GOT3 (cell line): ENCODE results near the gene KRT82.
"Not testable (repeated sequence)": the region's sequence is repeated elsewhere in the genome, so short reads cannot be mapped to it uniquely, and the experiment has no call there.

Experiments used
- DNase-seq: peaks from one replicate; lab custom pipeline; 2025; ENCODE audit warnings: mixed read lengths; lab: John Stamatoyannopoulos, UW

Gene KRT82

DNA sequence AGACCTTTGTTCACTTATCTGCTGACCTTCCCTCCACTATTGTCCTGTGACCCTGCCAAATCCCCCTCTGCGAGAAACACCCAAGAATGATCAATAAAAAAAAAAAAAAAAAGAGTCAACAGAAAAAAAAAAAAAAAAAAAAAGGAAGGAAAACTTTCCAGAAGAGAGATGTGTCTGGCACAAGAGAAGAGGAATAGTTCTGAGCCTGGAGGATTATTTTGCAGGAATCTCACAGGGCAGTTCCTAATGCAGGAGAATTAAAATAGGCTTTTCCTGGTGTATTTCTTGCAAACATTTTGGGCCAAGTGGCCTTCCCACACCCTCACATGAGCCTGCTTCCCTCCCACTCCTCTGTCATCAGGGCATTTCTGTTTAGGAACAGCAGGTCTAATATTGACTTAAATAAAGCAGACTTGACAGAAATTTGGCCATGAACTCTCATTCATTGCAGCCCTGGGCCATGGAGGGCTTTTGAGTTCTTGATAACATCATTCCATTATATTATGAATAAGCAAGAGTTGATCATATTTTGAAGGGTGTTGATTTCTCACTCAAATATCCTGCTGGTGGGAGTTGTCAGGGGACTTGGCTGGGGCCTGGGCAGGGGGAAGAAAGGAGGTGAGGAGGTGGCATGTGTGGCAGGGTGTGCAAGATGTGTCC lies 4.6 kb upstream of the KRT82 start:
- not testable (repeated sequence) for DNase-seq

DNA sequence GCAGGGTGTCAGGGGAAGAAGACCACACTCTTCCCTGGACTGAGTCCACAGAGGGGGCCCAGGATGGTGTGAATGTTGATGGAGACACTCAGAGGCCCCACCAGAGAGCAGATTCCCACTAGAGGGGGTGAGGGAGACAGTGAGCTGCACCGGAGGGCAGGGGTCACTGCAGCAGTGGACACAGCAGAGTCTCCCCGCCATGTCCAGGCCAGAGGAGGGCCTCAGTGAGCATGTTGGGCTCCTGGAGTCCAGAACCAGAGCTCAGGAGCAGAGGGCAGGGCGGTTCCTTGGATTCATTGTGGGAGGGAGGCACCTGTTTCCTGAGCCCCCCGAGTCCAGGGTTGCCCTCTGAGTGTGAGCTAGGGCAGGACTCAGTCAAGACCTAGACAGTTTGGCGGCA lies 1.8 kb upstream of the KRT82 start:
- DNase-seq: no peak

DNA sequence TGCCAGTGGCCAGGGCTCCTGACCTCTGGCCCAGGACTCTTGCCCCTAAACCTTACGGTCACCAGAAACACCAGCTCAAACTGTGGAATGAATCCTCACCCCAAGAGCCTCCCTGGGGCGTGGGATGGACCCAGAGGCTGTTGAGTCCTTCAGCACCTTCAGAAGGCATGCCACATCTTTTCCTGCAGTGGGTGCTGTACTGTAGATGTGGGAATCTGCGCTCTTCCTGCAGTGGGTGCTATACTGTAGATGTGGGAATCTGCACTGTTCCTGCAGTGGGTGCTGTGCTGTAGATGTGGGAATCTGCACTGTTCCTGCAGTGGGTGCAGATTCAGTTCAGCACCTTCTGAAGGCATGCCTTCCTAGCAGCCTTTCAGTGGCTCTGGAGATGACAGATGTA lies 1.2 kb downstream of the KRT82 start:
- no peak for DNase-seq

DNA sequence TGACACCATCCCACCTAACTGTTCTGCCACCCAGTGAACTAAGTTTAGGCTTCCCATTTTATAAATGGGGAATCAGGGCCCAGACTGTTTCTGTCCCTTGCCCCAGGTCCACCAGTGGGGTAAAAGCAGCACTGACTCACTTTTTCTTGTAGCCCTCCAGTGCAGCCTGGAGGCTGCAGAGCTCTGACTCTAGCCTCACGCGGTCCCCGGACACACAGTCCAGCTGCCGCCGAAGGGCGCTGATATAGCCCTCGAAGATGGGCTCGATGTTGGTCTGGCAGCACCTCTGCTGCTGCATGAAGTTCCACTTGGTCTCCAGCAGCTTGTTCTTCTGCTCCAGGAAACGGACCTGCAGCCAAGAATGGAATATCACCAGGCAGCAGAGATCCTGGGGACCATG lies 2.6 kb downstream of the KRT82 start:
- no peak for DNase-seq

DNA sequence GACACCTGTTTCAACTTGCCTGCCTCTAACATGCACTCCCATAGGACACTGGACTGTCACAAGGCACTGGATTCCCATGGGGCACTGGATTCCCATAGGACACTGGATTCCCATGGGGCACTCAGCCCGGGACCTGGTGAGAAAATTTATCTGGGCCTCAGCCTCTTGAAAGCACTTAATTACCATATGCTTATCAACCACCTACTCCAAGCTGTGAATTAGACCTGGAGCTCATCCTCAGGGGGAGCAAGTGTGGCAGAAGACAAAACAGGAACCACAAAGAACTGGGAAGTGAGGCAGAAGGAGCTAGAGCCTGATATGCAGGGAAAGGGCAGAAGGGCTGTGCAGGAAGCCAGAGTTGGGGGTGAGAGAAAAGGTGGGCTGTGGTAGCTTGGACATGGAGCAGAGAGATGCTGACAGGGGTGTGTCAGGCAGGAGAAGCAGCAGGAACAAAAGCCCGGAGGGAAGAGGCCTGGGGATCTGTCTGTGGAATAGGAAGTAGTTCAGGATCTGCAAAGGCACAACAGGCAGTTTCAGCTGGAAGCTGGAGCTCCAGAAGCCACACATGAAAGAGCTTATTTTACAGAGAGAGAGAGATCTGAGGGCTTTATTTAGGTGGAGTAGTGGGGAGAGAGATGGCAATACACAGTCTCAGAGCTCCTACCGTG lies 3.1 kb downstream of the KRT82 start:
- no peak for DNase-seq

DNA sequence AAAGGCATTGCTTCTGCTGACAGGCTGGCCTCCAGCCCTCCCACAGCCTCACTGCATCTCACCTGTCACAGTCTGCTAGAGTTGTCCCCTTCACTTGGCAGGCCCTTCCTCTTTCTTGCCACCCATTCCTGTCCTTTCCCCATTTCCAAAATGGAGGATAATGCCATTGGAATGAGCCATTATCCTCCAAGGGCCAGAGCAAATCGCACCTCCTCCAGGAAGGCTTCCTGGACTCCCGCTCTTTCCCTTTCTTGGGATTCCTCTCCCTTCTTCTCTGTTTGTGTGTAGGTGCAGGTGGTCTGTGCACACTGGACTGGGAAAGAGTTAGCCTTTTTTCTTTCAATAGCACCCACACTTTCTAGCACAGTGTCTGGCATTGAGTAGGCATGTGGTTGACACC lies 3.8 kb downstream of the KRT82 start:
- DNase-seq: no peak

DNA sequence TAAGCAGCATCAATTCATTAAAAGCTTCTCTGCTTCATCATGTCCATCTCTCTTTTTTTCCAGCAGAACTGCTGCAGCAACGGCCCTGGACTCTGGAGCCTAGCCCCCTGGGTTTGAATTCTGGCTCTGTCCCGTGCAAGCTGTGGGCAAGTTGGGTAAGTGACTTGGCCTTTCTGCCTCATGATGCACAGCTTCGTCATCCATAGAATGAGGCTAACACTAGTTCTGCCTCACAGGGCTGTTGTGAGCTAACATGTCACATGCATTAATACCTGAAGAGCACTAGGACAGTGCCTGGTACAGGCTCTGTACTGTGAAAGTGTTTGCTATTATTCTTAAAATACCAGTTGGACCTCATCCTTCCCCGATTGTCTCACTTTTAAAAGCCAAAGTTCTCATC lies 4.2 kb downstream of the KRT82 start:
- no peak for DNase-seq

DNA sequence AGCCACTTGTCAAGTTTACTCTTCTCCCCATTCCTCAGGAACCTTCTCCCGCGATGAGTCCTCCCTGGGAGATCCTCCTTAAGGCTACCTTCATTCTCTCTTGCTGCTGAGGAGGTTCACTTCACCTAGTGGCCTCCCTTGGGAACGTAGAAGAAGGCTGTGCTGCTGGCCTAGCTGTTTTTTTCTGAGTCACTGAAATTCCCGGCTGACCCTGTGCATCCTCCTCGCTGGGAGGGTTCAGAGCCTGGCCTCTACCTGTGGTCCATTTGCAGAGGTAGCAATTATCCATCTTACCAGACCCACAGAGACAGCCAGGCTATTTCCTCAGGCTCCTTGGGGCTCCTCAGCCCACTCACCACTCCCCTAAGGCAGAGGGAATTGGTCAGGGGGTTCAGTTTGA lies 4.6 kb downstream of the KRT82 start:
- DNase-seq: no peak

DNA sequence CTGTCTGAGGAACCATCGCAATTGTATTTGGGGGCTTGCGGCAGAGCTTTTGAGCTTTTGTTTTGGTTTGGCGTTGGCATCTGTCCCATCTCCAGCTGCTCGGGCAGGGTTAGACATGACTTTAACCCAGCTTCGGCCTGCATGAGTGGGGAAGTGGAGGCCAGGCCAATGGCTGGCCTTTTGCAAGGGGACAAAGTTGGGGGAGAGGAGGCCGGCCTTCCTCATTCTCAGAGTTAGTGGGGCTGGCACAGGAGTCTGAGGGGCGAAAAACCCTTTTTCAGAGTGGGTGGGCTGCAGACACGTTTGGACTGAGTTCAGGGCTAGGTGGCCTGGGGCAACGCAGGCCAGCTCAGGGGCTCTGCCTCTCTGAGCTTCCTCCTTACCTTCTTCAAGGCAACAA lies 5.2 kb downstream of the KRT82 start:
- no peak for DNase-seq

DNA sequence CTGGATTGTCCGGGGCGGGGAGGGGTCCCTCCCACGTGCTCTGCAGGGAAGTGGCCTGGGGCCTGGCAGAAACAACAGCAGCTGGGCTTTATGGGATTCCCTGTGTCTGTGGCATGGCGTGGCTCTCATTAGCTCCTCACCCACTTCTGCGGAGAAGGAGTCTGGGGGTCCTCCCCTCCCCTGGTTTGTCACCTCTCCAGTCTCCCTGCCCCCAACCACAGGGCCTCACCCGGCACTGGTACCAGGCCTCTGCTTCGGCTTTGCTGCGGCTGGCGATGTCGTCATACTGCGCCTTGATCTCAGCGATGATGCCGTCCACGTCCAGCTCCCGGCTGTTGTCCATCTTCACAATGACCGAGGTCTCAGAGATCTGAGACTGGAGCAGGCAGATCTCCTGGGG lies 6.4 kb downstream of the KRT82 start:
- no peak for DNase-seq

DNA sequence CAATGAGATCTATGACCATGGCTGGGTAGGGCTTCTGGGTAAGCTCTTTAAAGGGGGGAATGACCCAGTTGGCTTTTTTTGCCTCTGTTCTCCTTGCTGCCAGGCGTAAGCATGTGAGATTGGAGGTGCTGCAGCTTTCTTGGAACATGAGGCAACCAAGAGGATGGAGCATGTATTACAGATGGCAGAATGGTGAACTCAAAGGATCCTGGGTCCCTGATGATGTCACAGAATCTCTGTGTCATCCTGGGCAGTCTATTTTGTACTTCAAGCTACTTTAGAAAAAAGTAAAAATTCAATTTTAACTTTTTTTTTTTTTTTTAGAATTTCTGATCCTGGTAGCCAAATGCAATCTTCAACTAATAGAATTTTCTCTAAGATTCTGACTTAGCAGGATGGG lies 8.0 kb downstream of the KRT82 start:
- DNase-seq: no peak

DNA sequence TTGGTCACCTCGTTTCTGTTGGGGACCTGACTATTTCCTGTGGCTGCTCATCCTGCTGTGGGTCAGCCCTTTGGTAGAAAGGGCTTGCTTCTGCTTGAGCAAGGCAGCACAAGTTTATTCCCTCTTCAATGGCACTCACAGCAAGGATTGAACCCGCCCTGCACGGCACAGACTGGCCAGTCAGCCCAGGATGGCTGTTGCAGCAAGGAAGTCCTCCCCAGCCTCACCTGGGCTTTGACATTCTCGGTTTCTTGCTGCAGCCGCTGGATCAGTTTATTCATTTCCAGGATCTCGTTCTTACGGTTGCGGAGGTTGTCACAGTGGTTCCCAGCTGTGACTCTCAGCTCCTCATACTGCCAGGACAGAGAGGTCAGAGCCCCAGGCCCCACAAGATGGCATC lies 9.5 kb downstream of the KRT82 start:
- no peak for DNase-seq

DNA sequence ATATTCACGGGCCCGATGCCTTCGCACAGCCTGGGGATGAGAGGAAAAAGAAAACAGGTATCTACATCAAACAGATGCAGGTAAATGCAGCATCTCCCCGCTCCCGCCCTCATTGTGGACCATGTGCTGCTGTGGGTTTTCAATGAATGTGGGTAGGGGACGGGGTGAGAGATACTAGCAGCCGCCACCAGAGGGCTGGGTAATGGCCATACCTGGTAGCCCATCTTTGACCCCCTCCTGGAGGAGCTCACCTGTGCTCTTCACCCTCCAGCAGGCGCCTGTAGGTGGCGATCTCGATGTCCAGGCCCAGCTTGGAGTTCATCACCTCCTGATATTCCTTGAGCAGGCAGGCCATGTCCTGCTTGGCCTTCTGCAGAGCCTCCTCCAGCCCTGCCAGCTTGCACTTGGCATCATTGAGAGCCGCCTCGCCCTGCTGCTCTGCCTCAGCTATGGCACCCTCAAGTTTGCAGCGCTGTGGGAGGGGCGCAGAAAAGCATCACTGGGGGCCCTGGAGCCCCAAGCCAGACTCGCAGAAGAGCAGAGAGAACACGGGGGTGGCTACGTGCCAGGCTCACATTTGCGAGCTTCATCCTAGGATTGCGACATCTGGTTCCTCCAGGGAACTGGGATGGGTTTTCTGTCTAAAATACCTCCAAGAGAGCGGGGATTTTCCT lies 10.2 kb downstream of the KRT82 start:
- DNase-seq: no peak

DNA sequence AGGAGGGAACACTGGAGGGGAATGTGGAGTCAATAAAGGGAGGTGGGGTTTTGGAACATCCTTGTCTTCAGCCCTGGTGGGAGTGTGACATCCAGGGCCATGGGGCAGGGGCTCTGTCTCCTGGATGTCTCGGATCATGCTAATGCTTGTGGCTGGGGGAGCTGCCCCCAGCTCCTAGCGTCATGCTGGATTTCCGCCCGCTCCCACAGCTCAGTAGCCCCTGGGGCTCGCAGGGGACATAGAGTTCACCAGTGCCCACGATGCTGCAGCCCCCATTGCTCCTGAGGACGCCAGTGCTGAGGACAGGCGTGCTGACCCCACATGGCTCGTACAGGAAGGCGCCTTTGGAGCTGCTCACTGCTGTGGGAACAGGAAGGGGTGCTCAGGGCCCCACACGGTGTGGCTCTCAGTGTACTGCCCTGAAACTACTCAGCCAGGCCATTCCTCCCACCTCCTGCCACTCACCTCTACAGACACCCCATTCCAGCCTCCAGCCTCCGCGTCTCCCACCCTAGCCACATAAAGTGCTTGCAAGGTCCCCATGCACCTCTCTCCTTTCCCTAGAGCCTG lies 11.2 kb downstream of the KRT82 start:
- no peak for DNase-seq

DNA sequence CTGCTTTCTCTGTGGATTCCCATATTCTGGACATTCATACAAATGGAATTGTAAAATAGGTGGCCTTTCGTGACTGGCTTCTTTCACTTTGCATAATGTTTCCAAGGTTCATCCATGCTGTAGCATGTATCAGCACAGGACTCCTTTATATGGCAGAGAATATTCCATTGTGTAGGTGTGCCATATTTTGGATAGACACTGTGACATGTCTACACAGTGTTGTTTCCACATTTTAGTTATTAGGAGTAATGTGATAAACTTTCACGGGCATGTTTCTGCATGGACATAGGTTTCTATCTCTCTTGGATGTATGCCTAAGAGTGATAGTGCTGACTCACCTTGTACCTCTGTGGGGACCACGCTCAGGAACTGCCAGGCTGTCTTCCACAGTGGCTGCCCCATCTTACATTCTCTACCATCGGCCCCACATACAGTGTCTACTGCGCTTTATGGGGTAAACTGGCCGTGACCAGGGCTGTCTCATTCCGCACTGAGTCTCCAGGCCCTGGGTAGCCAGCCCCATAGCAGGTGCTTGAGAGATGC lies 13.6 kb downstream of the KRT82 start:
- no peak for DNase-seq

DNA sequence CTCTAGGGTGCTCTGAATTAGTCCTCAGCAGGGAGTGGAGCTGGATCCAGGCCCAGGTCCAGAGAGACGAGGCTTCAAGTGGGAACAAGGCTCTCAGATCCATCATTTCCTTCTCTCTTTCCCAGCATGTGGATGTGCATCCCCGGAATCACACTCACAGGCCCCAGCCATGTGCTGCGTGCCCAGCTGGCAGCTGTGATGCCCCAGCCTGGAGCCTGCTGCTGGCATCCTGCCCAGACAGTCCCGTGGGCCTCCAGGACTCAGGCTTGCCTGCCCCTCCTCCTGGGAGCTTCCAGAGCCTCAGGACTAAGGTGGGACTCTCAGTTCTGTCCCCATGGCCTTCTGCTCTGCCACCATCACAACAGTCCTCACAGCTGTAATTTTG lies 14.5 kb downstream of the KRT82 start:
- DNase-seq: no peak

DNA sequence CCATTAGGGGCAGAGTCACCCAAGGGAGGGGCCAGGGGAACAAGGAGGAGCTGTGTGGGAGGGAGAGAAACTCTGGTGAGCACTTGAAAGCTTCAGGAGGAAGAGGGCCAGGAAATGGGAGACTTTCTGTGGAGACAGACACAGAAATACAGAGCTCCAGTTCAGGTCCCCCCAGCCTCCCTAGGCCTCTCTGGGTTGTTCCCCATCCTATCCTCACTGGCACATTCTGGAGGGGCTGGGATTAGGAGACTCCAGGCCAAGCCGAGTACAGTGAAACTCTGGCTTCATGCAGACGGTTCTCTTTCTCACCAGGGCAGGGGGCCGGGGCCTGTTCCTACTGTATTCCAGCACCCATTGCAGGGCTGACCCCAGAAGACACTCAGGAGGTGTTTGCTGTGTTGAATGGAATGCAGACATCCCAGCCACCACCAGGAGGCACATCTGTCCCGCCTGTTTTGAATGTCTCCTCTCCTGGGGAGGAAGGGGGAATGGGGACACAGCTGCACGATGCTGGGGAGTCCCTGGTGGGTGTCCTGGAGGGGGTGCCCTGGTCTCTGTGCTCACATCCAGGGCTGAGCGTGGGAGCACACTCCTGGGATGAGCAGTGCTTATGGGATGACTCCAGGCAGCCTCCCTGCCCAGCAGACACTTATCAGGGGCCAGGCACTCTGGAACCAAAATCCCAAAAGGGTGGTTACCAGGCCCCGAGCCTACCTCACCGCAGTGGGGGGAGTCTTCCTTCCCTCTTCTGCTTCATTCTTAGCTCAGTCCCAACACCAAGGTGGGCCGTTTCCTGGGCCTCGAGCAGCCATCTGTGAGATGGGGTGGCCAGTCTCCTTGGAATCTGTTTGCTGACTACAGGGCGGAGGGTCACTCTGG lies 15.2 kb downstream of the KRT82 start:
- DNase-seq: no peak

DNA sequence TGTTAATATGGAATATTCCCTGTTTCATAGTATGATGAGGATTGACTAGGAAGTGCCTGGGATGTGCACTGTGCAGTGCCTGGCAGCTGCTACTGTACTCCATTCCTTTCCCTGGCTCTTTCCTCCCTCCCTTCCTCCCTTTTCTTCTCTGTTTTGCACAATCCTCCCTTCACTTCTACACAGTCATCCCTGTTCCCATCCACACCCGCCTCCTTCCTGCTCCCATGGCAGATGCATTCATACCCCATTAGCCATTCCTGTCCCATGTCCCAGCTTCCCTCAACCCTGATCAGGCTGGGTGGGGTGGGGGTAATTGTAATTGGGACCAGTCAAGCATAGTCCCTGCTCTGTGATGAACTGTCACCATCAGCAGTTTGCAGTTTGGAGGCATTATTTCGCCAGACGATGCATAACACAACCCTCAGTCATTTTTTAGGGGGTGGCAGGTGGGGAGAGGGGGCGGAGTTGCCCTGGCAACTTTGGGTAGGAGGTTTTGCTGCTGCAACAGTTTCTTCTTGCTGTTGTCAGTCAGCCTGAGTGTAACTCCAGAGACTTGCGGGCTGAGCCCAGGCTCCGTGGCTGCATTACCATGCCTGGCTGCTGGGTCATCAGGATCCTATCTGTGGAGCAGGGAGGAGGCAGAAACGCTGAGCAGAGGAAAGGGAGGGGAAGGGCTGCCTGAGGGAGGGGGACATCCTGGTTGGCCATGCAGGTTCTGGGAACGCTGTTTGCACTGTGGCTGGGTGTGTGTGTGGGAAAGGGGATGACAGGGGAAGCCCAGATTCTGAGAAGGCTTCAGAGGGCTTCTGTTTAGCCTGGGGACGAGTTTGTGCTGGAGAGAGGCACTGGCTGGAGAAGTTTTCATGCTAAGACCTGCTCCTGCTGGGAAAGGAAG lies 16.6 kb downstream of the KRT82 start:
- no peak for DNase-seq

DNA sequence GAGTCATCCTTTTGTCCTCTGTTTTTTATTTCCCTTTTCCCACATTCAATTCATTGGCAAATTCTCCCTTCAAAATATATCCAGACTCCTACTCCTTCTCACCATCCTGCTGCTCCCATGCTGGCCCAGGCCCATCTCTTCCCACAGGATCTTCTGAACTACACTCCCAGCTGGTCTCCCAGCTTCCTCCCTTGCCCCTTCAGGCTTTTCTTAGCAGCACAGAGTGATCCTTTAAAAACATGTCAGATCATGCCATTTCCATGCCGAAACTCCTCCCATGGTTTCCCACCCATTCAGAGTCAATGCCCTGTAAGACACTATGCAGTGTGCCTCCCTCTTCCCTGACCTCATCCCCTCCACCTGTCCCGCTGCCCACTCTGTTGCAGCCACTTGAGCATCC lies 18.3 kb downstream of the KRT82 start:
- no peak for DNase-seq

DNA sequence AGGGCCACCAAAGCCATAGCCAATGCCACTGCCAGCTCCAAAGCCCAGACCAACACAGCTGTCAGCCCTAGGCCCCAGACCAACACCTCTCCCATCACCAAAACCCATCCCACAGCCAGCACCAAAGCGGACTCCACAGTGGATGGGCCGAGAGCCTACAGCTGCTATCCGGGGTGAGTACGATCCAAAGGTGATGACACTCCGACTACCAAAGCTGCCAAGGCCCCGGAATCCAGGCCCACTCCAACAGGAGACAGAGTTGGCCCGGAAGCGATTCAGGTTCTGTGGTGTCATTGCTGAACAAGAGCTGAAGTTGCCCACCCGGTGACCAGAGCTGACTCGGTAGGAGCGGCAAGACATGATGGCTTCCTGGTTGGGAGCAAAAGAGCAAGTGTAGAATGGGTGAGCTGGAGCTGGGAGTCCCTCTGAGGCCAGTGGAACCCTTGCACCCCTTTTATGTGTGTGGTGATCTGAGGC lies 20.9 kb downstream of the KRT82 start, which contains the start of gene KRT84:
KRT84 (minus strand) TSS at position 427 of the 477 bp plus-strand sequence; CDS start at position 360, 67 bp downstream.
- DNase-seq: no peak

DNA sequence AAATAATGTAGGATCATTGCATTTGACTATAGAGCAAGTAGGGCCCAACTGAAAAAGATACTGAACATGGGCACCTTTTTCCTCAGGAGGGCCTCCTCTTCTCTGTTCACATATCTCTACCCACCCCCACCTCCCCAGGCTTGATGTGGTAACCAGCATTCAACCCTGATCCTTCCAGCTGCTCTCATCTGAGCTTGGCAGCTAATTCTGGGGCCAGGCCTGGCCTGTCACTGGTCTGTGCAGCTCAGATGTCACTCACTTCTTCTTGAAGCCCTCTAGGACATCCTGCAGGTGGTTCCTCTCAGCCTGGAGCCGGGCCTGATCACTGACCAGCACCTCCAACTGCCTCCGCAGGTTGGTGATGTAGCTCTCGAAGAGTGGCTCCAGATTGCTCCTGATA lies 22.8 kb downstream of the KRT82 start:
- DNase-seq: no peak
